Measurements from ENCODE around the gene BHLHE40.

Gene BHLHE40

GRCh38 chr3:4983739-4984510, 4.7 kb downstream of the BHLHE40 start:
- peak; percentile 70 for DNase-seq (ENCODE audit: low spot score)

GRCh38 chr3:4984511-4984864, 5.3 kb downstream of the BHLHE40 start:
- Mint-ChIP-seq H3K27me3 (ENCODE audit: low read depth) (no peaks in the 10 kb centered on the region), H3K27ac (peak overlapping the region; percentile 82), H3K4me3 (peak overlapping the region; percentile 97), H3K9me3 (no peaks in the 10 kb centered on the region), H3K4me1 (ENCODE audit: low read depth) (peaks cover 57% of the 10 kb centered on the region), H3K36me3 (ENCODE audit: low read depth) (peaks cover 64% of the 10 kb centered on the region)
- DNase-seq (ENCODE audit: low spot score), result no peak

More at GRCh38 chr3:4983739-4984510, 4.7 kb downstream of the BHLHE40 start:
- Mint-ChIP-seq H3K36me3 (ENCODE audit: low read depth) (peaks cover 66% of the 10 kb centered on the region), H3K27me3 (ENCODE audit: low read depth) (no peaks in the 10 kb centered on the region), H3K4me1 (ENCODE audit: low read depth) (peaks cover 52% of the 10 kb centered on the region), H3K4me3 (peak overlapping the region; percentile 97), H3K9me3 (no peaks in the 10 kb centered on the region), H3K27ac (peak overlapping the region; percentile 82)

GRCh38 chr3:4985330-4986174, 6.3 kb downstream of the BHLHE40 start:
- H3K36me3 Mint-ChIP-seq (ENCODE audit: low read depth), result peaks cover 56% of the 10 kb centered on the region
- H3K4me1 Mint-ChIP-seq (ENCODE audit: low read depth), result peaks cover 60% of the 10 kb centered on the region
- H3K9me3 Mint-ChIP-seq, result no peaks in the 10 kb centered on the region
- no peak for DNase-seq (ENCODE audit: low spot score)
- peak overlapping the region; percentile 91 for H3K27ac Mint-ChIP-seq
- H3K4me3 Mint-ChIP-seq, result peak overlapping the region; percentile 88
- H3K27me3 Mint-ChIP-seq (ENCODE audit: low read depth), result no peaks in the 10 kb centered on the region

- peaks cover 60% of the 10 kb centered on the region for H3K4me1 Mint-ChIP-seq (ENCODE audit: low read depth)
- no peaks in the 10 kb centered on the region for H3K27me3 Mint-ChIP-seq (ENCODE audit: low read depth)
- H3K4me3 Mint-ChIP-seq, result peak overlapping the region; percentile 88
- peaks cover 50% of the 10 kb centered on the region for H3K36me3 Mint-ChIP-seq (ENCODE audit: low read depth)
- DNase-seq (ENCODE audit: low spot score), result no peak
- no peaks in the 10 kb centered on the region for H3K9me3 Mint-ChIP-seq
- peak overlapping the region; percentile 91 for H3K27ac Mint-ChIP-seq
Measured at GRCh38 chr3:4986175-4986781, 7.0 kb downstream of the BHLHE40 start.

- no peaks in the 10 kb centered on the region for H3K27me3 Mint-ChIP-seq (ENCODE audit: low read depth)
Measured at GRCh38 chr3:4986782-4987537, 7.7 kb downstream of the BHLHE40 start.

GRCh38 chr3:4987538-4988296, 8.5 kb downstream of the BHLHE40 start:
- Mint-ChIP-seq H3K36me3 (ENCODE audit: low read depth) (peaks cover 36% of the 10 kb centered on the region), H3K9me3 (no peaks in the 10 kb centered on the region), H3K27ac (peak overlapping the region; percentile 91), H3K27me3 (ENCODE audit: low read depth) (no peaks in the 10 kb centered on the region), H3K4me3 (peak overlapping the region; percentile 88), H3K4me1 (ENCODE audit: low read depth) (peaks cover 54% of the 10 kb centered on the region)
- no peak for DNase-seq (ENCODE audit: low spot score)

More at GRCh38 chr3:4986782-4987537, 7.7 kb downstream of the BHLHE40 start:
- H3K27ac Mint-ChIP-seq, result peak overlapping the region; percentile 91
- H3K4me1 Mint-ChIP-seq (ENCODE audit: low read depth), result peaks cover 57% of the 10 kb centered on the region
- peak; percentile 83 for DNase-seq (ENCODE audit: low spot score)
- peaks cover 43% of the 10 kb centered on the region for H3K36me3 Mint-ChIP-seq (ENCODE audit: low read depth)
- H3K4me3 Mint-ChIP-seq, result peak overlapping the region; percentile 88
- H3K9me3 Mint-ChIP-seq, result no peaks in the 10 kb centered on the region

GRCh38 chr3:4988983-4989834, 10.0 kb downstream of the BHLHE40 start:
- no peaks in the 10 kb centered on the region for H3K27me3 Mint-ChIP-seq (ENCODE audit: low read depth)
- H3K9me3 Mint-ChIP-seq, result no peaks in the 10 kb centered on the region
- peaks cover 52% of the 10 kb centered on the region for H3K4me1 Mint-ChIP-seq (ENCODE audit: low read depth)
- no peak overlapping the region for H3K4me3 Mint-ChIP-seq
- H3K27ac Mint-ChIP-seq, result peak overlapping the region; percentile 49
- DNase-seq (ENCODE audit: low spot score), result no peak
- peaks cover 21% of the 10 kb centered on the region for H3K36me3 Mint-ChIP-seq (ENCODE audit: low read depth)

- no peak overlapping the region for H3K27ac Mint-ChIP-seq
- peaks cover 51% of the 10 kb centered on the region for H3K4me1 Mint-ChIP-seq (ENCODE audit: low read depth)
- DNase-seq (ENCODE audit: low spot score), result no peak
- H3K9me3 Mint-ChIP-seq, result no peaks in the 10 kb centered on the region
- no peaks in the 10 kb centered on the region for H3K27me3 Mint-ChIP-seq (ENCODE audit: low read depth)
- H3K36me3 Mint-ChIP-seq (ENCODE audit: low read depth), result peaks cover 15% of the 10 kb centered on the region
- no peak overlapping the region for H3K4me3 Mint-ChIP-seq
Measured at GRCh38 chr3:4990069-4990468, 10.8 kb downstream of the BHLHE40 start.

- Mint-ChIP-seq H3K4me1 (ENCODE audit: low read depth) (peaks cover 44% of the 10 kb centered on the region), H3K27ac (no peak overlapping the region), H3K4me3 (no peak overlapping the region), H3K27me3 (ENCODE audit: low read depth) (no peaks in the 10 kb centered on the region), H3K9me3 (no peaks in the 10 kb centered on the region), H3K36me3 (ENCODE audit: low read depth) (no peaks in the 10 kb centered on the region)
- no peak for DNase-seq (ENCODE audit: low spot score)
Measured at GRCh38 chr3:4992118-4992517, 12.9 kb downstream of the BHLHE40 start.

- DNase-seq (ENCODE audit: low spot score), result no peak
- Mint-ChIP-seq H3K4me3 (no peak overlapping the region), H3K27me3 (ENCODE audit: low read depth) (no peaks in the 10 kb centered on the region), H3K27ac (no peak overlapping the region), H3K36me3 (ENCODE audit: low read depth) (no peaks in the 10 kb centered on the region), H3K9me3 (no peaks in the 10 kb centered on the region), H3K4me1 (ENCODE audit: low read depth) (peaks cover 37% of the 10 kb centered on the region)
Measured at GRCh38 chr3:4993276-4994143, 14.3 kb downstream of the BHLHE40 start.

- Mint-ChIP-seq H3K36me3 (ENCODE audit: low read depth) (no peaks in the 10 kb centered on the region), H3K4me1 (ENCODE audit: low read depth) (peaks cover 33% of the 10 kb centered on the region), H3K27ac (peak overlapping the region; percentile 0), H3K4me3 (no peak overlapping the region), H3K9me3 (no peaks in the 10 kb centered on the region), H3K27me3 (ENCODE audit: low read depth) (no peaks in the 10 kb centered on the region)
- no peak for DNase-seq (ENCODE audit: low spot score)
Measured at GRCh38 chr3:4994144-4994730, 15.0 kb downstream of the BHLHE40 start.

All from T-helper 2 cell treated with Interferon-gamma antibody and Interleukin-4, amounts not matched to agents 5 μg/mL and 100 μg/mL, for 36 hours (primary cell).